Endothelial cell of umbilical vein (primary cell): ENCODE data around the gene GPBAR1.

Source experiments
- TF ChIP-seq, protein P1 (sequence below), 2 donors: IDR thresholded peaks; 1 replicate in 1 of 2; 2 replicates in 1 of 2; pipeline ENCODE4 v1.5.1; 2011; ENCODE audit warnings: low read length in 2 of 2, mild to moderate bottlenecking in 2 of 2, moderate library complexity in 2 of 2, control low read depth in 1 of 2, inconsistent platforms in 1 of 2, low read depth in 1 of 2; ENCODE audit not compliant: insufficient read depth in 1 of 2; ENCODE audit errors: extremely low read depth in 1 of 2
- TF ChIP-seq, protein P2 (sequence below): IDR thresholded peaks from 2 replicates; pipeline ENCODE4 v1.6.1; 2011; ENCODE audit not compliant: insufficient read depth, insufficient read length

- TF ChIP-seq, protein P1, sequence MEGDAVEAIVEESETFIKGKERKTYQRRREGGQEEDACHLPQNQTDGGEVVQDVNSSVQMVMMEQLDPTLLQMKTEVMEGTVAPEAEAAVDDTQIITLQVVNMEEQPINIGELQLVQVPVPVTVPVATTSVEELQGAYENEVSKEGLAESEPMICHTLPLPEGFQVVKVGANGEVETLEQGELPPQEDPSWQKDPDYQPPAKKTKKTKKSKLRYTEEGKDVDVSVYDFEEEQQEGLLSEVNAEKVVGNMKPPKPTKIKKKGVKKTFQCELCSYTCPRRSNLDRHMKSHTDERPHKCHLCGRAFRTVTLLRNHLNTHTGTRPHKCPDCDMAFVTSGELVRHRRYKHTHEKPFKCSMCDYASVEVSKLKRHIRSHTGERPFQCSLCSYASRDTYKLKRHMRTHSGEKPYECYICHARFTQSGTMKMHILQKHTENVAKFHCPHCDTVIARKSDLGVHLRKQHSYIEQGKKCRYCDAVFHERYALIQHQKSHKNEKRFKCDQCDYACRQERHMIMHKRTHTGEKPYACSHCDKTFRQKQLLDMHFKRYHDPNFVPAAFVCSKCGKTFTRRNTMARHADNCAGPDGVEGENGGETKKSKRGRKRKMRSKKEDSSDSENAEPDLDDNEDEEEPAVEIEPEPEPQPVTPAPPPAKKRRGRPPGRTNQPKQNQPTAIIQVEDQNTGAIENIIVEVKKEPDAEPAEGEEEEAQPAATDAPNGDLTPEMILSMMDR (IDR thresholded peaks at IDR 0.05; ENCODE audit: extremely low read depth in 1 of 2, insufficient read depth in 1 of 2, low read depth in 1 of 2, low read length in 2 of 2), result no peak
- TF ChIP-seq, protein P2, sequence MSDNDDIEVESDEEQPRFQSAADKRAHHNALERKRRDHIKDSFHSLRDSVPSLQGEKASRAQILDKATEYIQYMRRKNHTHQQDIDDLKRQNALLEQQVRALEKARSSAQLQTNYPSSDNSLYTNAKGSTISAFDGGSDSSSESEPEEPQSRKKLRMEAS, result no peak
These were observed 10.6 kb downstream of the GPBAR1 start for GRCh38 chr2:218271487-218271797.
